NB4 (cell line): ENCODE measurements around the gene FMN2.

Source experiments
- MYC ChIP-seq: IDR thresholded peaks from 2 replicates; pipeline ENCODE4 v1.6.1; 2011; ENCODE audit warnings: low read depth, low read length
- POLR2A ChIP-seq: IDR thresholded peaks from 2 replicates; pipeline ENCODE4 v1.6.1; 2011; ENCODE audit warnings: mild to moderate bottlenecking; ENCODE audit not compliant: insufficient read length; ENCODE audit errors: extremely low read depth
- TF ChIP-seq, protein P1 (sequence below): IDR thresholded peaks from one replicate; pipeline ENCODE4 v1.5.1; 2012; ENCODE audit warnings: low read depth, low read length
- TF ChIP-seq, protein P2 (sequence below): IDR thresholded peaks from 2 replicates; pipeline ENCODE4 v1.6.1; 2011; ENCODE audit warnings: low read depth, low read length

DNA sequence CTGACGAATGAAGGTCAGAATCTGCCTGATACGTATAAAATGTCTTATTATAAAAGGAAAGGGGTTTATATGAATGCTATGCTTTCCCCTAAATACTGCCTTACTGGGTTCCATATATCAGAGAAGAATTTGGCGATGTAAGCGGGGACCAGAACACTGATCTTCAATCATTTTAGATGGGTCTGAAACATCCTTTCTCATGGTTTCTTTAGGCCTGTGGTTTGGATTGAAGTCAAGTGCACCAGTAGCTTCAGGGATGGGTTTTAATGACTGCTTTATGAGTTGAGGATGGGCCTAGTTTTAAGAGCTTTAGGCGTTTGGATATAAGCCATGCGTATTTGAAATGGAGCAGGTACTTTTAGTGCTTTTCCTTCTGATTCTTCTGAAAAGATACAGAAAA is 6.9 kb downstream of the FMN2 start:
- no peak for TF ChIP-seq POLR2A
- TF ChIP-seq, protein P1, sequence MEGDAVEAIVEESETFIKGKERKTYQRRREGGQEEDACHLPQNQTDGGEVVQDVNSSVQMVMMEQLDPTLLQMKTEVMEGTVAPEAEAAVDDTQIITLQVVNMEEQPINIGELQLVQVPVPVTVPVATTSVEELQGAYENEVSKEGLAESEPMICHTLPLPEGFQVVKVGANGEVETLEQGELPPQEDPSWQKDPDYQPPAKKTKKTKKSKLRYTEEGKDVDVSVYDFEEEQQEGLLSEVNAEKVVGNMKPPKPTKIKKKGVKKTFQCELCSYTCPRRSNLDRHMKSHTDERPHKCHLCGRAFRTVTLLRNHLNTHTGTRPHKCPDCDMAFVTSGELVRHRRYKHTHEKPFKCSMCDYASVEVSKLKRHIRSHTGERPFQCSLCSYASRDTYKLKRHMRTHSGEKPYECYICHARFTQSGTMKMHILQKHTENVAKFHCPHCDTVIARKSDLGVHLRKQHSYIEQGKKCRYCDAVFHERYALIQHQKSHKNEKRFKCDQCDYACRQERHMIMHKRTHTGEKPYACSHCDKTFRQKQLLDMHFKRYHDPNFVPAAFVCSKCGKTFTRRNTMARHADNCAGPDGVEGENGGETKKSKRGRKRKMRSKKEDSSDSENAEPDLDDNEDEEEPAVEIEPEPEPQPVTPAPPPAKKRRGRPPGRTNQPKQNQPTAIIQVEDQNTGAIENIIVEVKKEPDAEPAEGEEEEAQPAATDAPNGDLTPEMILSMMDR, result no peak
- TF ChIP-seq, protein P2, sequence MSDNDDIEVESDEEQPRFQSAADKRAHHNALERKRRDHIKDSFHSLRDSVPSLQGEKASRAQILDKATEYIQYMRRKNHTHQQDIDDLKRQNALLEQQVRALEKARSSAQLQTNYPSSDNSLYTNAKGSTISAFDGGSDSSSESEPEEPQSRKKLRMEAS, result no peak
- no peak for TF ChIP-seq MYC
